Activated CD4-positive, alpha-beta memory T cell treated with anti-CD3 and anti-CD28 coated beads for 36 hours (primary cell): Measurements from ENCODE around the gene FXYD2. TPM values are rescaled to one million over a fixed set of nuclear protein-coding genes. Genes with fewer than 3 reads are reported as not detected.

Source experiments
- CTCF ChIA-PET: fragments of 350-600 bp; sonication (Branson Sonifier 250); formaldehyde crosslinking; loops from one replicate; lab custom pipeline; 2021; ENCODE audit warnings: antibody characterized with exemption, inconsistent platforms; lab: Charles Lee
- POLR2A ChIA-PET: fragments of 350-600 bp; sonication (Branson Sonifier 250); formaldehyde crosslinking; loops from one replicate; lab custom pipeline; 2021; ENCODE audit warnings: antibody characterized with exemption; lab: Charles Lee
- DNase-seq: peaks from one replicate; pipeline ENCODE4 v3.0.0-alpha.2; 2020
- H3K27ac Mint-ChIP-seq: one replicate; pipeline ENCODE4 v1.8.0; 2021; ENCODE audit warnings: mixed read lengths
- H3K27me3 Mint-ChIP-seq: one replicate; pipeline ENCODE4 v1.8.0; 2021; ENCODE audit warnings: mixed read lengths
- H3K36me3 Mint-ChIP-seq: one replicate; pipeline ENCODE4 v1.8.0; 2021; ENCODE audit warnings: mixed read lengths
- H3K4me1 Mint-ChIP-seq: one replicate; pipeline ENCODE4 v1.8.0; 2021; ENCODE audit warnings: low read depth, mixed read lengths
- H3K4me3 Mint-ChIP-seq: one replicate; pipeline ENCODE4 v1.8.0; 2021; ENCODE audit warnings: mild to moderate bottlenecking, mixed read lengths
- H3K9me3 Mint-ChIP-seq: one replicate; pipeline ENCODE4 v1.8.0; 2021; ENCODE audit warnings: mixed read lengths
- intact Hi-C: fragments of 100-400 bp; cut with micrococcal nuclease; formaldehyde crosslinking; loops from one replicate; pipeline ENCODE4 v1.15.1; 2023
- total RNA-seq, 2 experiments: library from RNA; stranded (reverse); gene quantifications; one replicate each; pipeline ENCODE4 v1.2.3, GENCODE V29; 2021

FXYD2 gene
- not detected for total RNA-seq

DNA sequence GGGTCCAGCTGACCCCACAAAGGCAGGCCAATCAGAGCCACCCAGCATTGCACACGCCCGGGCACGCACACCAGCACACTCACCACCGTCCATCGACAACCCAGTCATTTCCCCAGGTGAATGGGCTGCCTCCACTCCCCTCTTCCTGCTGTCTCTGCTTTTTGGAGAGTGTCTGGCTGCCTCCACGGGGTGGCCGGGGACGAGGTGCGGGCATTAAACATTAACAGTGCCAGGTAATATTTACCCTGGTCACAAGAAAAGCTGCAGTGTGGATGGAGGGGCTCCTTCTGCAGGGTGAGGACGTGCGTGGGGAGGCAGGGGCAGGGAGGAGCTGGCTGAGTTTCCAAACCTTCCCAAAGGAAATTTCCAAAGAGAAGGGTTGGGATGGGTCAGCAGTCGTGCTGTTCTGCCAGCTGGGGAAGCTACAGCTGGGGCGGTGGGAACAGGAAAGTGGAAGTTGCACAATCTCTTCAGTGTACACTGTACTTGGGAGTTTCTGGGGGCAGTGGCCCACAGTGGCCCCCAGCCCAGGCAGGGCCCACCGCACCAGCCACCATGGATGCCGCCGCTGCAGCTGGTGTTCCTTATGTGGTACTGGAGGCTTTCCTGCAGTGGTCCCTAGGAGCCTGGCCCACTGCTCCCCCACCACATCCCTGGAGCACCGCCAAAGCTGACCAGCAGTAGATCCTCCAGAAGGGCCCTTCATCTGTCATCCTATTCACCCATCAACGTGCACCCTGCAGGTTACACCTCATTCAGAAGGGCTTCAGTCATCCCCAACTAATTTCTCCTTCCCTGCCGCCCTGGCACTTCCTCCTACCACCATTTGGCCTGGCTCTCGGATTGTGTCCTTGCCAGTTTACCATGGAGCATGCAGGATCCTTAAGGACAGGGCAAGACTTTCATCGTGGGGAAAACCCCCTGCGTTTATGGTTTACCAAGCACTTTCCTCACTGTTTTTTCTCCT lies at the start of gene FXYD2:
Gene FXYD2 (minus strand): TSS at position 174 of the 967 bp plus-strand sequence. CDS start 66 bp downstream, at position 108.
- Mint-ChIP-seq H3K4me3 (no peak within 1 kb of the TSS), H3K4me1 (peaks cover 50% of the 10 kb centered on the region), H3K27me3 (no peaks in the 10 kb centered on the region), H3K27ac (peak within 1 kb of the TSS; percentile 38), H3K9me3 (no peaks in the 10 kb centered on the region), H3K36me3 (no peaks in the 10 kb centered on the region)
- DNase-seq, result peak; percentile 6
- ChIA-PET POLR2A (no interaction called here), CTCF (interaction anchor here (1.1 to 8.6 kb wide), 7 partner anchors 17 to 228 kb away, joined by 3 to 68 read pairs (median 10); no protein-coding TSS in a partner anchor)
- intact Hi-C loops, result loop anchor here (5.0 kb wide), 1 partner anchor 82 kb away; no protein-coding TSS in a partner anchor

DNA sequence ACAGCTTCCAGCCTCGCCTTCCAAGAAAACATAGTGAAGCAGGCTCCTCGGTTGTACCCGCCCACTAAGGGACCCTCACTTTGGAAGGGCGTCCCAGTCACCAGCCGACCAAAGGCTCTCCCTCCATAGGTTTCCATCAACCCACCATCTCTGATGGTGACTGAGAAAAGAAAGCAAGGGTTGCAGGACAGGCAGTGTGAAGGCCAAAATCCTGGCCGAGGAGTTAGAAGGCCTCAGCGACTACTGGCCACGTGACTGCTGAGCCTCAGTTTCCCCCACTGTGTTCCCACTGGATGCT lies 49.2 kb upstream of the FXYD2 start:
- no peaks in the 10 kb centered on the region for H3K36me3 Mint-ChIP-seq
- no peak overlapping the region for H3K27ac Mint-ChIP-seq
- intact Hi-C loops, result no loop called here
- ChIA-PET POLR2A (no interaction called here), CTCF (interaction anchor here (1.2 kb wide), 1 partner anchor 73 kb away, joined by 5 read pairs; no protein-coding TSS in a partner anchor)
- peaks cover 46% of the 10 kb centered on the region for H3K27me3 Mint-ChIP-seq
- H3K9me3 Mint-ChIP-seq, result no peaks in the 10 kb centered on the region
- H3K4me1 Mint-ChIP-seq, result peaks cover 21% of the 10 kb centered on the region
- no peak for DNase-seq
- no peak overlapping the region for H3K4me3 Mint-ChIP-seq

DNA sequence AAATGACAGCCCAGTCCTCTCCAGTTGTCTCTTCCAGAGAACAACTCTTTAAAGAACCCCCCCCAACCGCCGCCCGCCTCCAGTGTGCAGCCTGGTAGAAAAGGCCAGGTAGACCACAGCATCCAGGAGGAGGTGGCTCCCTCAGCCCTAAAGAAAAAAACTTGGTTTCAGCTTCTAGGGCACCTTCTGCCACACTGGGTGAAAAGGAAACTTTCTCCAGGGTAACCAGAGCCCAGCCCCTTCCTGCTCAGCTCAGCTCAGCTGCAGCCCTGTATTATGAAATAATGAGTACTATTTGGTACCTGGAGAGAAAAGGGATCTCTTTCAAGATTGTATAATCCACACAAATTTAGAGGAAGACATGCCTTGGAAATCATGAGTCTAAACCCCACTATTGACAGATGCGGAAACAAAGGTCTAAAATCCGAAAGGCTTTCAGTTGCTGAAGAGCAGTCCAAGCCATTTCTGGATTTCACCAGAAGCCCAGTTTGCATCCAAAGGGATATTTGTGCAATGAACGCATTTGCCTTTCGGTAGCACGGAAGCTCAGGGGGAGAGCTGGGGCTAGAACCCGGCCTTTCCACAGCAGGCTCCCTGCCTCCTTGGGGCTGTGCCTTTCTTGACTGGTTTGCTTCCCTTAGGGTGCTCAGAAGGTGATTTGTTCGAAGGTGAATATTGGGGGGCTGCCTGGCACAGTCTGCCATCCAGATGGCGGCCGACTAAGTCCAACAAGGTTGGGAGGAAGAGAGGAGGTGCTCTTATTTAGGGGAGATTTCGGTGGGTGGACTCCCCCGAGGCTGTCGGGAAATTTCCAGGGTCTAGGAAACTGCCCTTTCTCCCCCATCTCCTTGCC lies 48.7 kb upstream of the FXYD2 start:
- H3K4me3 Mint-ChIP-seq, result no peak overlapping the region
- peaks cover 23% of the 10 kb centered on the region for H3K4me1 Mint-ChIP-seq
- POLR2A ChIA-PET, result no interaction called here
- CTCF ChIA-PET, result interaction anchor here (1.2 kb wide), 1 partner anchor 73 kb away, joined by 5 read pairs; no protein-coding TSS in a partner anchor
- peaks cover 41% of the 10 kb centered on the region for H3K27me3 Mint-ChIP-seq
- no peaks in the 10 kb centered on the region for H3K9me3 Mint-ChIP-seq
- intact Hi-C loops, result no loop called here
- no peak overlapping the region for H3K27ac Mint-ChIP-seq
- no peaks in the 10 kb centered on the region for H3K36me3 Mint-ChIP-seq
- no peak for DNase-seq

DNA sequence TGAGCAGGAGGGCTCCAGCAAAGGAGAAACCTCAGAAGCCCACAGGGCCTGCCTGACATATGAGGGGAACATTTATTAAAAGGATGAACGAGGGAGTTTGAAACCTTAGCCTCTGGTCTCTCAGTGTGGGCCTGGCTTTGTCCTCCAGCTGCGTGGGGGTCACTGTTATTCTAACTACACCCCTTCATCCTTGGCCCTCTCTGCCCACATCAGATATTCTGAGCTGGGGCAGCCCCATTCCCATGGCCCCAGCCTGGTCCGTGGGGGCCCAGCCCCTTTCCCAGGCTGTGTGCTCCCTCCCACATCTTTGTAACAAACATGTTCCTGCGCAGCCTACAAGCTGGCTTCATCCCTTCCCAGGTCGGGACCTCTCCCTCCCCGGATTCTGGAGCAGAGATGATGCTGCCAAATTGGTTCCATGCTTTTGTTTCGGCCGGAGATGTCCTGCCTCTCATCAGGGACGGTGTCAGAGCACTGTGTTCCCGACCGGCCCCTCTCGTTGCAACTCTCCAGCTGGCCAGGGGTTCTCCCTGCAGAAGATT lies 47.9 kb upstream of the FXYD2 start:
- H3K4me1 Mint-ChIP-seq, result peaks cover 27% of the 10 kb centered on the region
- H3K36me3 Mint-ChIP-seq, result no peaks in the 10 kb centered on the region
- no peaks in the 10 kb centered on the region for H3K9me3 Mint-ChIP-seq
- ChIA-PET CTCF (interaction anchor here (1.2 kb wide), 1 partner anchor 74 kb away, joined by 5 read pairs; no protein-coding TSS in a partner anchor), POLR2A (no interaction called here)
- peaks cover 37% of the 10 kb centered on the region for H3K27me3 Mint-ChIP-seq
- no peak for DNase-seq
- no peak overlapping the region for H3K27ac Mint-ChIP-seq
- H3K4me3 Mint-ChIP-seq, result no peak overlapping the region
- intact Hi-C loops, result no loop called here

DNA sequence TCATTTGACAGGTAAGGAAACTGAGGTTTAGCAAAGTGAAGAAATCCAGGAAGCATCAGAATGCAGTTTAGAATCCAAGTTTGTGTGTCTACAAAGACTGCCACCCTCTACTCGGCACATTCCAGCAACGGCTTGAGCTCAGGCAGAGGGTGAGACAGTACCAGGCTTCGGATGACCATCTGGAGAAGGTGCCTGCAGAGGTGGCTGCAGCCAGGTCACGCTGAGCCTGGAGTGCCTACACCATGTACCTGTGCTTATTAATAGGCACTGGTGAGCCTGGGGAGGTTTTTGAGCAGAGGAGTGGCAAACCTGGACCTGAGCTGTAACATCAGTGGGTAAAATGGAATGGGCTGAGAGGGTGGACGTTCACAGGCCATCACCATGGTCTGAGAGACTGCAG lies 47.2 kb upstream of the FXYD2 start:
- DNase-seq, result no peak

DNA sequence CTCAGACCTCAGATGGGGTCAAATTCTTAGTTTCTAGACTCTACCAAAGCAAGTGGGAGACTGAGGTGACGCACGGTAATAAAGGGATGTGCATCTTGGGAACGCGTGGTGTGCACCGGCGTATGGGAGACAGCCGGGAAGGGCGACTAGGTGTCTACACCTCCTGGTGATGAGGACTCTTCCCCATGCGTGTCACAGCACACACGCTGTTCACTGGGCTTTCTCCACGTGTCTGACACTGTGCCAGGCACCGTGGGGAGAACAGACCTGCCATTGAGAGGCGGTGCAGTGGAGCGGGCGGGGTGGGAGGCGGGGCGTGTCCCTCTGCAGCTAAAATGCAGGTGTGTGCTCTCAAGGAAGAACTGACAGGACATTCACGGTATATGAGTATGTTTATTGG lies 46.6 kb upstream of the FXYD2 start:
- peaks cover 27% of the 10 kb centered on the region for H3K27me3 Mint-ChIP-seq
- H3K9me3 Mint-ChIP-seq, result no peaks in the 10 kb centered on the region
- intact Hi-C loops, result no loop called here
- no peaks in the 10 kb centered on the region for H3K36me3 Mint-ChIP-seq
- no peak overlapping the region for H3K27ac Mint-ChIP-seq
- DNase-seq, result no peak
- CTCF ChIA-PET, result no interaction called here
- peaks cover 25% of the 10 kb centered on the region for H3K4me1 Mint-ChIP-seq
- no peak overlapping the region for H3K4me3 Mint-ChIP-seq
- POLR2A ChIA-PET, result no interaction called here

More for the DNA sequence above, 47.2 kb upstream of the FXYD2 start:
- Mint-ChIP-seq H3K9me3 (no peaks in the 10 kb centered on the region), H3K27me3 (peaks cover 30% of the 10 kb centered on the region), H3K4me3 (no peak overlapping the region), H3K36me3 (no peaks in the 10 kb centered on the region), H3K27ac (no peak overlapping the region), H3K4me1 (peaks cover 27% of the 10 kb centered on the region)
- POLR2A ChIA-PET, result no interaction called here
- intact Hi-C loops, result no loop called here
- CTCF ChIA-PET, result no interaction called here

DNA sequence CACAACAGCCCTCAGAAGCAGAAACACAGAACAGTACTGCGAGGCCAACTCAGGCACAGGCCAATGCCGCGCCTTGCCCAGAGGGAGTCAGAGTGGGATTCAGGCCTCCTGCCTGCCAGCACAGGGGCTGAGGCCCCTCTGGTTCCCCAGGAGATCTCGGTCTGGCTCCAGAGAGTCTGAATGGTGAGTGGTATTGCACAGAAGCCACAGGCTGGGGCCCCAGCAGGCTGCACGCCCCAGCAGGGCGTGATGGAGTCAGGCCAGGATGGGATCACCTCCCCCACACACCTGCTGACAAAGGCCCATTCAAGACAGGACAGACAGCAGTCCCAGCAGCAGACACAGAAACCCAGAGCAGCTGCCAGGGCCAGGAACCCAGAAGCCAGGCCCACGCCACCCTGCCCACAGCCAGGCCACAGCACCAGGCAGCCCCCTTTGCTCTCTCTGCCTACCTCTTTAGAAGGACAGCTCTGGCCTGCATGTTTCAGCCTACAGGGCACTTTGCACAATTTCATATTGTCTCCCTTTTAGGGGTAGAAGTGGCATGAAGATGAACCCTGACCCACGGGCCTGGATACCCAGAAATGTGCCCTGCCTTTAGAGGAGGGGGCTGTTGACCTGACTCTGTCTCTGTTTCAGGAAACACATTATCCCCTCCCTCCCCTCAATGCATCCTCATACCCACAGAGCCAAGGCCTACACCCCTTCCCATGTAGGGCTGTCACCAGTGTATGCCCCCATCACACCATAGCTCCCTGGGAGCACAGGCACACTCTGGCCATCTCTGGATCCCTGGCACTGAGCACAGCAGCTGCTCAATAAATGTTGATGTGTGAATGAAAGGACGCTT lies 45.8 kb upstream of the FXYD2 start:
- no peaks in the 10 kb centered on the region for H3K36me3 Mint-ChIP-seq
- H3K27me3 Mint-ChIP-seq, result peaks cover 20% of the 10 kb centered on the region
- no peak overlapping the region for H3K4me3 Mint-ChIP-seq
- CTCF ChIA-PET, result no interaction called here
- intact Hi-C loops, result no loop called here
- no peak for DNase-seq
- POLR2A ChIA-PET, result no interaction called here
- peaks cover 18% of the 10 kb centered on the region for H3K4me1 Mint-ChIP-seq
- H3K9me3 Mint-ChIP-seq, result no peaks in the 10 kb centered on the region
- no peak overlapping the region for H3K27ac Mint-ChIP-seq

DNA sequence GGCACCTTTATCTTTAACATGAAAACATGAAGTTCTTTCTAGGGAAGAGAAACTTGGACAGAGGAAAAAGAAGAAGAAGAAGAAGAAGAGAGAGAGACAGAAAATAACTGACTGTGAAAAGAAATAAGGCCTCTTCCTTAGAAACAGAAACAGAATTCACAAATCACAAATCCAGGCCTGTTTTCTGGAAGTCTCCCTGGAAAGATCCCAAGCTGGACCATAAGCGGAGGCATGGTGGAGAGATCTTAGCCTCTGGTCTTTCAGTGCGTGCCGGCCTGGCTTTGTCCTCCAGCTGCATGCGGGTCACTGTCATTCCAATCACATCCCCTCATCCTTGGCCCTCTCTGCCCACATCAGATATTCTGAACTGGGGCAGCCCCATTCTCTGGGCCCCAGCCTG lies 45.1 kb upstream of the FXYD2 start:
- CTCF ChIA-PET, result no interaction called here
- DNase-seq, result no peak
- Mint-ChIP-seq H3K9me3 (no peaks in the 10 kb centered on the region), H3K36me3 (no peaks in the 10 kb centered on the region), H3K4me1 (peaks cover 13% of the 10 kb centered on the region), H3K27ac (no peak overlapping the region), H3K27me3 (peaks cover 15% of the 10 kb centered on the region), H3K4me3 (no peak overlapping the region)
- intact Hi-C loops, result no loop called here
- POLR2A ChIA-PET, result no interaction called here

DNA sequence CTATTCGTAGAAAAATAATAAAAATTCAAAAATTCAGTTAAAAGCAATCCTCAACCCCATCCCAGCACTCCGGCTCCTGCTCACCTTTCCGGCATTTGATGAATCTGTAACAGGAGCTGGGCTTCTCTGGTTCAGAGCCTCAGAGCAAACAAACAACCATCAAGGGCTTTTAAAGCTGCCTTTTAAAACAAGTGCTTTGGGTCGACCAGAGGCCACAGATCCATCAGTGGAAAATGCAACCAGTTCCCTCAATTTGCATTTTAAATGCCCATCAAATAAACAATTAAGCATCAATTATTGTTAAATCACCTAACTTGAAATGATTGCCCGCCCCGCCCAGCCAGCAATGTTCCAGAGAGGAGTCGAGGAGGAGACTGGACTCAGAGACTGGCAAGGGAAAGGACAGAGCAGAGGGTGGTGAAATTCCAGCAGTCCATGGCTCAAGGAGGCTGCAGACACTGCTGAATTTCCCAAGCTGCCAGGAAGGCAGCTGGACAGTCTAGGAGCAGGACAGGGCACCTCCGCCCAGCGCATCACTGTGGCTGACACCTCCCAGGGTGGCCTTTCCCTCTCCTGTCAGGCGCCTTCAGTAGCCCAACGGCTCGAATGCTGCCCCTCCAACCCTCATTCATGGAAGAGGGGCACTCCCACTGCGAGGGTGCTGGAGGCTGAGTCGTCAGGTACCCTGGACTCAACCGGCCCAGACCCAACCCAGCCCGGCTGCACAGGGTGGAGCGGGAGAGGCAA lies 44.4 kb upstream of the FXYD2 start:
- peaks cover 11% of the 10 kb centered on the region for H3K4me1 Mint-ChIP-seq
- H3K4me3 Mint-ChIP-seq, result no peak overlapping the region
- DNase-seq, result no peak
- H3K9me3 Mint-ChIP-seq, result no peaks in the 10 kb centered on the region
- H3K36me3 Mint-ChIP-seq, result no peaks in the 10 kb centered on the region
- intact Hi-C loops, result no loop called here
- no peak overlapping the region for H3K27ac Mint-ChIP-seq
- ChIA-PET CTCF (no interaction called here), POLR2A (no interaction called here)
- peaks cover 11% of the 10 kb centered on the region for H3K27me3 Mint-ChIP-seq

DNA sequence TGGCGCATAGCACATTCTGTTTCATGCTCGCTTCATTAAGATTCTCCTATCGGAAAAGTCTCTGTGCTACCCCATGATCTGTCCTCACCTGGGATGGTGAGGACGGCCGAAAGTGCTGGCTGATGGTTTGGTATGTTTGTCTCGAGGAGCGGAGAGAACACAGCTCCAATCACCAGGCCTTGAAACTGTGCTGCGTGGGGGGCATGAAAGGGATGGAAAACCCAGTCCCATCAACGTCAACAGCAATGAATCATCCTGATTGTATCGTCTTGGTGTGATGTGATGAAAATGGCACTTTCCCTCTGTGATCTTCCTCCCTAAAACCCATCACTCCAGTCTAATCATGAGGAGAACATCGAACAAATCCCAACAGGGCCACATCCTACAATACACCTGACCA lies 43.5 kb upstream of the FXYD2 start:
- Mint-ChIP-seq H3K27me3 (peaks cover 7% of the 10 kb centered on the region), H3K27ac (no peak overlapping the region), H3K4me3 (no peak overlapping the region), H3K36me3 (no peaks in the 10 kb centered on the region), H3K4me1 (peaks cover 8% of the 10 kb centered on the region), H3K9me3 (no peaks in the 10 kb centered on the region)
- ChIA-PET CTCF (interaction anchor here (0.7 to 1.2 kb wide), 3 partner anchors 37 to 185 kb away, joined by 3 to 6 read pairs (median 5); no protein-coding TSS in a partner anchor), POLR2A (interaction anchor here (0.7 kb wide), 1 partner anchor 304 kb away, joined by 3 read pairs; no protein-coding TSS in a partner anchor)
- peak; percentile 40 for DNase-seq
- intact Hi-C loops, result no loop called here

DNA sequence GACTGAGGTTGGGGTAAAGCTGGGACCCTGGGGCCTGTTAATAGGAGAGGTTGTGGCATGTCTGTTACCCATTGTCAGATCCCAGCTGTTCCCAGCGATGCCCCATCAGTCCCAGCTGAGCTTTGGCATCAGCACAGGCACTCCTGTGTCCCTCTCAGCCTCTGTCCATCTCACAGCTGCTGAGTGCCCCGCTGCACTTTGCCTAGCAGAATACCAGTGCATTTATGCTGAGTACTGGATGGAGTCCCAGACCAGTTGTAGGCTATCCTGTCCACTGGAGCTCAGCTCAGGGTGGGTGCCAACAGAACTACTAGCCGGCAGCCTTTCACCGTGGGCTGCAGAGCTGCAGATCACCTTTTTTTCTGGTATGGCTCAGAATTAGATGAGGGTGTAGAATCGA lies 42.0 kb upstream of the FXYD2 start:
- H3K4me3 Mint-ChIP-seq, result no peak overlapping the region
- CTCF ChIA-PET, result interaction anchor here (0.6 to 1.2 kb wide), 3 partner anchors 22 to 187 kb away, joined by 3 read pairs; no protein-coding TSS in a partner anchor
- peaks cover 6% of the 10 kb centered on the region for H3K4me1 Mint-ChIP-seq
- POLR2A ChIA-PET, result no interaction called here
- DNase-seq, result no peak
- no peaks in the 10 kb centered on the region for H3K27me3 Mint-ChIP-seq
- no peaks in the 10 kb centered on the region for H3K9me3 Mint-ChIP-seq
- H3K36me3 Mint-ChIP-seq, result no peaks in the 10 kb centered on the region
- no peak overlapping the region for H3K27ac Mint-ChIP-seq
- intact Hi-C loops, result no loop called here
